Brain microvascular endothelial cell (primary cell): ENCODE results near the gene CRHR2.

Source experiments
- DNase-seq: peaks from one replicate; pipeline ENCODE4 v3.0.0-alpha.2; 2020
- H3K27ac ChIP-seq: fragments of 250-450 bp; sonication (Bioruptor Pico); 2 replicates; pipeline ENCODE4 v1.5.1; 2020; ENCODE audit warnings: mild to moderate bottlenecking, moderate library complexity
- H3K27me3 ChIP-seq: fragments of 250-450 bp; sonication (Bioruptor Pico); replicated peaks from 2 replicates; pipeline ENCODE4 v1.5.1; 2020; ENCODE audit warnings: mild to moderate bottlenecking
- H3K36me3 ChIP-seq: fragments of 250-450 bp; sonication (Bioruptor Pico); replicated peaks from 2 replicates; pipeline ENCODE4 v1.5.1; 2020; ENCODE audit warnings: mild to moderate bottlenecking
- H3K4me3 ChIP-seq: 2 replicates; pipeline ENCODE4 v1.5.1; 2011; ENCODE audit warnings: low read depth, mild to moderate bottlenecking, control low read depth, low read length, moderate library complexity
- CTCF ChIP-seq: IDR thresholded peaks from 2 replicates; pipeline ENCODE4 v1.5.1; 2011; ENCODE audit warnings: low read depth, mild to moderate bottlenecking, moderate library complexity, low read length, control low read depth, inconsistent platforms; ENCODE audit errors: missing control alignments
- in situ Hi-C: cut with HindIII; loops from 2 replicates; pipeline ENCODE4 v1.10.0; 2017; ENCODE audit warnings: low sequenced_read_pairs, low pct_ligation_motif_present

The CRHR2 gene

DNA sequence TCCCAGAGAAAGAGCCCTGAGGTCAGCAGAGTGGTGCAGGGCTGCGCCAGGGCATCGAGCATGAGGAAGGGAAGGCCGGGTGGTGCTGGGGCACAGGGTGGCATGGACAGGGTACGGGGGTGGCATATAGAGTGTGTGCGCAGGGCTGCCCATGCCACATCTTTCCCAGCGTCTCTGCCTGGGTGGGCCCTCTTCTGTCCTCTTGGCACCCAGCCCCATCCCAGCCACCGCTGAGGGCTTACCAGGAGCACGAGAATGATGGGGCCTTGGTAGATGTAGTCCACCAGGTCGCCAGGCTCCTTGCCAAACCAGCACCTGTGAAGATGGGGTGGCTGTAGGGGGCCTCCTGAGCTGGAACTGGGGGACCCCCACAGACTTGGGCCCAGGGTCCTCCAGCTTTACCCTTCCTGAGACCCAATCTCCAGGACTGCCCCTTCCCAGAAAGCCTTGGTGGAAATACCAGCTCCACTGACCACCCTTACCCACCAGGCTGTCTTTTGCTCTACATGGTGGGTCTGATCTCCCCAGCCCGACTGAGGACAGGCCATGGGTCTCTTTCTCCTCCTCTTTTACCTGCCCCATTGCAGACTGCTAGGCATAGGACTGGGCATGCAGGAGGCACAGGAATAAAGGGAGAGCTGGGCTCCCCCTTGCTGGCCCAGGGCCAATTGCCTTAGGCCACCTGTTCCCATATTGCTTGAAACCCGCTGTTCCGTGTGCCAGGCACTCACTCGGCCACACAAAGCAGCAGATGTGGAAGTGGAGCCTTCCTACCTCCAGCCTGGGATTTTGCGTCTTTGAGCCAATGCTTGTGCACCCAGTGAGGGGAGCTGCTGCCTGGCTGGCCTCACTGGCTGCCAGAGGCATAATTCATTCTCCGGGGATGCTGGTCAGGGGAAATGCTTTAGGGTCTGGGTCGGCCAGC, 21.7 kb downstream of the CRHR2 start:
- in situ Hi-C loops: no loop called here
- Histone ChIP-seq H3K27me3 (no peaks in the 10 kb centered on the region), H3K36me3 (no peaks in the 10 kb centered on the region), H3K4me3 (no peak overlapping the region), H3K27ac (no peak overlapping the region)
- no peak for DNase-seq
- TF ChIP-seq CTCF: no peak

DNA sequence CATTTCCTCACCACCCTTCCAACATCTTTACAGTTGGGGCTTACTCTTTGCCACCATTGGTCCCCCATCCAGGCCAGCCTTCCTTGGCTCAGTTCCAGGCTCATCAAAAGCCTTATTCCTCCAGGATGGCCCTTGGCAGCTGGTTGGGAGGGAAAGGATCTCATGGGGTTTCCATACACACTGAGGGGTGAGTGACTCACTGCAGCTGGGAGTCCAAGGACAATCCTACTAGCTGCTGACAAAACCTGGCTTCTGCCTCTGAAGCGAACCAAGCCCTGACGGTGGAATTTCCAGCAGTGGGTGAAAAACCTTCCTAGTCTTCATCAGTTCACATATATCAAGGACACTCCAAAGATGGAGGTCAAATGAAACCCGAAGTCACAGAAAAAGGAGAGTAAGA, 22.9 kb downstream of the CRHR2 start:
- no peak for TF ChIP-seq CTCF
- Histone ChIP-seq H3K36me3 (no peaks in the 10 kb centered on the region), H3K27me3 (no peaks in the 10 kb centered on the region), H3K4me3 (no peak overlapping the region), H3K27ac (no peak overlapping the region)
- no peak for DNase-seq
- in situ Hi-C loops: no loop called here

DNA sequence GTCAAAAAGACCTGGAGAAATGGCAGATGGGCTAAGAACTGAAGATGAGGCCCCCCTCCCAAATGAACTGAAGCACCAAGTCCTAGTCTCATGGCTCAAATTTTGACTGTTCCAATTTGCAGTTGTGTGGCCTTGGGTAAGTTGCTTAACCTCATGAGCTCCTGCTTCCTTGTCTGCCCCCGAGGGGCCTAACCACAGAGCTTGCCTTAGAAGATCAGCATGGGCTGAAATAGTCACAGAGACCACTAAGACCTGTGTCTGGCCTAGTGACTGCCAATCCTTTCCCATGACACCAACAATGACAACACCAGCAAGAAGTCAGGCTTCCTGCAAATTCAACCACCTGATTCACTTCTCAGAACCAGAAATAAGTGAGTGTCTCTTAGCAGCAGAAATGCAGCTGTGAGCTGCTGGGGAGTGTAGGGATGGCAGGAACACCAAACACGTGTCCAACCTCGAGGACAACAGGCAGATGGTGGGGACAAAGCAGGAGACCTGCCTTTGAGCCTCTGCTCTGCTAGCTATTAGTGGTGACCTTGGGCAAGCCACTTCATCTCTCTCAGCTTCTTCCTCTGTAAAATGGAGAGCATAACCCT, 23.7 kb downstream of the CRHR2 start:
- no peak for DNase-seq
- no peak overlapping the region for H3K4me3 ChIP-seq
- no peaks in the 10 kb centered on the region for H3K36me3 ChIP-seq
- no peaks in the 10 kb centered on the region for H3K27me3 ChIP-seq
- in situ Hi-C loops: no loop called here
- TF ChIP-seq CTCF: no peak
- no peak overlapping the region for H3K27ac ChIP-seq

GRCh38 chr7:30657131-30657530, 25.1 kb downstream of the CRHR2 start:
- in situ Hi-C loops: no loop called here
- no peak for DNase-seq

More at GRCh38 chr7:30657131-30657530, 25.1 kb downstream of the CRHR2 start:
- TF ChIP-seq CTCF: no peak
- Histone ChIP-seq H3K27me3 (no peaks in the 10 kb centered on the region), H3K4me3 (no peak overlapping the region), H3K27ac (no peak overlapping the region), H3K36me3 (no peaks in the 10 kb centered on the region)
